Tibial nerve (tissue), 4 donors: ENCODE results near the gene C2CD4B.

Source experiments
- CTCF ChIP-seq, 5 experiments: fragments of 200-600 bp in 3 of 5; fragments of 450-650 bp in 2 of 5; sonication (generic) in 3 of 5; IDR thresholded peaks; one replicate each; pipeline ENCODE4 v1.5.1; 2016 to 2019; ENCODE audit warnings: antibody characterized with exemption in 5 of 5, mild to moderate bottlenecking in 3 of 5, moderate library complexity in 2 of 5
- EP300 ChIP-seq, 2 donors: sonication (generic); formaldehyde crosslinking; IDR thresholded peaks; one replicate each; pipeline ENCODE4 v1.6.1; 2017; ENCODE audit warnings: antibody characterized with exemption in 2 of 2, mild to moderate bottlenecking in 1 of 2
- POLR2A ChIP-seq, 2 donors: fragments of 450-650 bp; IDR thresholded peaks; one replicate each; pipeline ENCODE4 v1.6.1; 2017; ENCODE audit warnings: antibody characterized with exemption in 2 of 2, mild to moderate bottlenecking in 2 of 2, moderate library complexity in 2 of 2

GRCh38 chr15:62126364-62126763 is 38.7 kb downstream of the C2CD4B start:
- TF ChIP-seq CTCF (IDR thresholded peaks at IDR 0.05) (no peak), POLR2A (IDR thresholded peaks at IDR 0.05) (no peak), EP300 (IDR thresholded peaks at IDR 0.05) (no peak)
